Uterus (tissue), 4 donors: ENCODE results near the gene TIMM23. TPM values are rescaled to one million over a fixed set of nuclear protein-coding genes. Genes with fewer than 3 reads are reported as not detected.

ENCODE experiments used
- DNase-seq, 2 donors: peaks; one replicate each; pipeline ENCODE4 v3.0.0-alpha.2; 2019 to 2020
- H3K27ac ChIP-seq, 2 donors: fragments of 200-600 bp; sonication (generic); 1 replicate in 1 of 2; 2 replicates in 1 of 2; pipeline ENCODE4 v1.5.1; 2016 to 2018
- H3K27me3 ChIP-seq, 2 donors: fragments of 200-600 bp; sonication (generic); one replicate each; pipeline ENCODE4 v1.5.1; 2018 to 2019; ENCODE audit warnings: control low read depth in 1 of 2
- H3K36me3 ChIP-seq, 2 donors: fragments of 200-600 bp; sonication (generic); one replicate each; pipeline ENCODE4 v1.5.1; 2019; ENCODE audit warnings: control low read depth in 1 of 2
- H3K4me1 ChIP-seq, 2 donors: fragments of 200-600 bp; sonication (generic); one replicate each; pipeline ENCODE4 v1.5.1; 2018 to 2019; ENCODE audit warnings: control low read depth in 1 of 2
- H3K4me3 ChIP-seq, 2 donors: fragments of 200-600 bp; sonication (generic); 1 replicate in 1 of 2; 2 replicates in 1 of 2; pipeline ENCODE4 v1.5.1; 2018 to 2019; ENCODE audit warnings: mild to moderate bottlenecking in 1 of 2
- H3K9me3 ChIP-seq, 2 donors: fragments of 200-600 bp; sonication (generic); one replicate each; pipeline ENCODE4 v1.5.1; 2019; ENCODE audit warnings: control low read depth in 1 of 2
- POLR2A ChIP-seq, 2 donors: fragments of 450-650 bp; IDR thresholded peaks; one replicate each; pipeline ENCODE4 v1.6.1; 2016; ENCODE audit warnings: antibody characterized with exemption in 2 of 2, mild to moderate bottlenecking in 1 of 2, moderate library complexity in 1 of 2
- intact Hi-C: fragments of 100-400 bp; cut with DNase I; formaldehyde crosslinking; loops from one replicate; pipeline ENCODE4 v1.15.1; 2023; ENCODE audit warnings: low total_unique reads
- total RNA-seq, 4 donors: library from RNA; depleted of rRNA in 3 of 4; stranded (reverse); fragments of >200 nt in 3 of 4; gene quantifications; one replicate each; pipeline versions ENCODE4 v1.1.0 to v1.2.4, GENCODE V29; 2014 to 2023
- TF ChIP-seq, protein P1 (sequence below), 4 experiments: fragments of 200-600 bp in 2 of 4; fragments of 450-650 bp in 2 of 4; sonication (generic) in 2 of 4; IDR thresholded peaks; one replicate each; pipeline ENCODE4 v1.5.1; 2016 to 2019; ENCODE audit warnings: antibody characterized with exemption in 4 of 4, mild to moderate bottlenecking in 2 of 4, moderate library complexity in 1 of 4
- donor health status: DM: yes; HTN: yes; CAD: no.

Gene TIMM23
- total RNA-seq, 4 donors from 2014 or later, result 33.1 to 61.0 (median 47.8) TPM

DNA sequence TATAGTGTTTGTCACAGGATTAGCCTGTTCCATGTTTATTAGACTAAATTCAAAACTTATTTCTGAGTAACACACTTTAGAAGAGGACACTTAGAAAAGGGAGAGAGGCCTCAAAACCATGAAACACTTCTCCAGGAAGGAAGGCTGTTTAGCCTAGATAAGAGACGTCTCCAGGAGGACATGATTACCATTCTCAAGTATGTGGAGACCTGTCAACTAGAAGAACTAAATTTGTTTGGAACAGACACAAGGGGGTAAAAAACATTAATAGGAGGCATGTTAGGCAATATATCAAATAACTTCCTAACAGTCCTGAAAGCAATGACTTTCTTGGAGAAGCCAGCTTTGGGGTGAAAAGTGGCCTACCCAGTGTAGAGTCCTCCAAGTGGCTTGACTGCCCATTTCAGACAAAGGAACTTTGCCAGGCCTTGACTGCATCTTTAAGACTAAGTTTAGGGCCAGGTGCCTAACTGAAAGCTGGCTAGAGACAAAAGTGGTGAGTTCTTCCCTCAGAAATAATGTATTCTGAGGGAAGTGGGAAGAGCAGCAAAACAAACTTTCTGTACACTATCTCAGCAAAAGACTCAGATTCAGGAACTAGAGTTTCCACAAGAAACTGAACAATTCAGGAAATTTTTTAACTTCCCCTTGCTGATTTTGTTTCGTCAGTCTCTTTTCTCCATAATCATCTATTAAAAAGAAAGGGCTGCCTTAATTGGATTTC, 46.3 kb downstream of the TIMM23 start:
- TF ChIP-seq, protein P1, sequence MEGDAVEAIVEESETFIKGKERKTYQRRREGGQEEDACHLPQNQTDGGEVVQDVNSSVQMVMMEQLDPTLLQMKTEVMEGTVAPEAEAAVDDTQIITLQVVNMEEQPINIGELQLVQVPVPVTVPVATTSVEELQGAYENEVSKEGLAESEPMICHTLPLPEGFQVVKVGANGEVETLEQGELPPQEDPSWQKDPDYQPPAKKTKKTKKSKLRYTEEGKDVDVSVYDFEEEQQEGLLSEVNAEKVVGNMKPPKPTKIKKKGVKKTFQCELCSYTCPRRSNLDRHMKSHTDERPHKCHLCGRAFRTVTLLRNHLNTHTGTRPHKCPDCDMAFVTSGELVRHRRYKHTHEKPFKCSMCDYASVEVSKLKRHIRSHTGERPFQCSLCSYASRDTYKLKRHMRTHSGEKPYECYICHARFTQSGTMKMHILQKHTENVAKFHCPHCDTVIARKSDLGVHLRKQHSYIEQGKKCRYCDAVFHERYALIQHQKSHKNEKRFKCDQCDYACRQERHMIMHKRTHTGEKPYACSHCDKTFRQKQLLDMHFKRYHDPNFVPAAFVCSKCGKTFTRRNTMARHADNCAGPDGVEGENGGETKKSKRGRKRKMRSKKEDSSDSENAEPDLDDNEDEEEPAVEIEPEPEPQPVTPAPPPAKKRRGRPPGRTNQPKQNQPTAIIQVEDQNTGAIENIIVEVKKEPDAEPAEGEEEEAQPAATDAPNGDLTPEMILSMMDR (IDR thresholded peaks at IDR 0.05), result no peak
- no peak for TF ChIP-seq POLR2A (IDR thresholded peaks at IDR 0.05)
- no peak overlapping the region for H3K27ac ChIP-seq
- intact Hi-C loops, result no loop called here
- no peaks in the 10 kb centered on the region for H3K27me3 ChIP-seq
- no peaks in the 10 kb centered on the region for H3K4me1 ChIP-seq
- H3K4me3 ChIP-seq, result no peak overlapping the region
- no peaks in the 10 kb centered on the region for H3K36me3 ChIP-seq
- DNase-seq, result no peak
- no peaks in the 10 kb centered on the region for H3K9me3 ChIP-seq

DNA sequence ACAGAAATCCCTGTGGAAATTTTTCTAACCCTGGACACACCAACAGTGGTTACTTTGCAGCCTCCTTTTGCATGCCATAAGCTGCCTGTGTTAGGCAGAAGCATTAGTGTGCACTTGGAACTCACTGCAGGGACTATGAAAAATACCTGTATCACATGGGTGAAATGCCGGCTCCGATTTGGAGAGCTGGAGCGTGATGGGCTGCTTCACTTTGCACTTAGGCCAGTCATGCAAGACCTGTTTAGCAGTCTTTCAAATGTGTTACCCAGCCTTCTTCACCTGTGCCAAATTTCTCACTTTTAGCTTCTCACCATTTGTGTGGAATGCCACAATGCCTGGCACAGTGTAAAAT, 46.9 kb downstream of the TIMM23 start:
- intact Hi-C loops, result no loop called here
- H3K4me1 ChIP-seq, result no peaks in the 10 kb centered on the region
- TF ChIP-seq, protein P1 (IDR thresholded peaks at IDR 0.05), result no peak
- no peak for TF ChIP-seq POLR2A (IDR thresholded peaks at IDR 0.05)
- no peaks in the 10 kb centered on the region for H3K9me3 ChIP-seq
- no peaks in the 10 kb centered on the region for H3K36me3 ChIP-seq
- H3K4me3 ChIP-seq, result no peak overlapping the region
- no peak for DNase-seq
- H3K27ac ChIP-seq, result no peak overlapping the region
- H3K27me3 ChIP-seq, result no peaks in the 10 kb centered on the region

DNA sequence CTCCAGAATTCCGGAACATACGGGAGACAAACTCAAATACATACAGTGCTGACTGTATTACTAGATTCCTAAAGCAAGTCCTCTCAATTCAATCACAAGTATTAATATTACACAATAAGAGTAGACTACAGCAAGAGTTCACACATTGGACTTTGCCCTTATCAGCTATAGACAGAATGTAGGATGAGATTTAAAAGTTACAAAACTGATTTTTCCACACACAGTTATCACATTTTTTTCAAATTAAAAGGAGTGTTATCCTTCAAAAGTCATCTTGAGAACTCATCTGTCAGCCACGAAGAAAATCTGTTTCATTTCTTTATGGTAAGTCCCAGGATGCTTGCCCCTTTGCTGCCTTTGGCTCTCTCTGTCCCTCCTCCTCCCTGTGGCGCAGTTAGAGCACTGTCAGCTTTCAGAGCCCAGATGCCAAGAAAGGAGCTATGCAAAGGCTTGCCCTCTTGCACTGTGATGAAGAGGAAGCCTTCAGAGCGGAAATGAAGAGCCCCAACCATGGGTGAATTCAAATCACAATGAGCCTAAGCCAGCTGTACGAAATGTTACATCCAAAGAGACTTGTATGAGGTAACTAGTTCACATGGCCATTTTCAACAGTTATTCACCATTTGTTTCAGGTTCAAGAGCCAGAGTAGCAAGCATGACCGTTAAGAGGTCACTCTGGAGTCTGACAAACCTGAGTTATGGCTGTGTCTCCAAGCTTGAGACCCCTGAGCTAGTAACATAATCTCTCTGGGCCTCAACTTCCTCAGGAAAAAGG, 47.5 kb downstream of the TIMM23 start:
- Histone ChIP-seq H3K27me3 (no peaks in the 10 kb centered on the region), H3K36me3 (no peaks in the 10 kb centered on the region), H3K9me3 (no peaks in the 10 kb centered on the region), H3K4me3 (no peak overlapping the region), H3K4me1 (no peaks in the 10 kb centered on the region), H3K27ac (no peak overlapping the region)
- intact Hi-C loops, result no loop called here
- TF ChIP-seq POLR2A (IDR thresholded peaks at IDR 0.05), result no peak
- TF ChIP-seq, protein P1 (IDR thresholded peaks at IDR 0.05), result no peak
- DNase-seq, result no peak

DNA sequence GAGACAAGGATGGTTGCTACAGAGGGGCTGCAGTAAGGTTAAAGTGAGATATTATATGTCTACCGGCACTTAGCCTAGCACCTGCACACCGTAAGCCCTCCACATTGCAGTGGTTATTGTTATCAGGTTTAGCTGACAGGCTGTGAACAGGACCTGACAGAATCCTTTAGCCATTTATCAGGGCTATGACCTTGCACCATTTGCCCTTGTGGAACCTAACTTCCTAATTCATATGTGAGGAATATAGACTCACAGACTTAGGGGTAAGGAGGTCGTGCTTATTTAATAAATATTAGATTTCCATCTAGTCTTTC, 48.0 kb downstream of the TIMM23 start:
- DNase-seq, result no peak
- intact Hi-C loops, result no loop called here
- H3K4me3 ChIP-seq, result no peak overlapping the region

More for the DNA sequence above, 48.0 kb downstream of the TIMM23 start:
- Histone ChIP-seq H3K27me3 (no peaks in the 10 kb centered on the region), H3K9me3 (no peaks in the 10 kb centered on the region), H3K36me3 (no peaks in the 10 kb centered on the region), H3K4me1 (no peaks in the 10 kb centered on the region), H3K27ac (no peak overlapping the region)
- TF ChIP-seq, protein P1 (IDR thresholded peaks at IDR 0.05), result no peak
- no peak for TF ChIP-seq POLR2A (IDR thresholded peaks at IDR 0.05)
